SU-DHL-6 (cell line): ENCODE results near the gene LATS1.
"Not testable (repeated sequence)": the region's sequence is repeated elsewhere in the genome, so short reads cannot be mapped to it uniquely, and the experiment has no call there.

ENCODE experiments used
- H2AFZ ChIP-seq: fragments of 200-600 bp; sonication (generic); 2 replicates; pipeline ENCODE4 v1.6.1; 2014; ENCODE audit warnings: low read depth, mild to moderate bottlenecking, moderate library complexity, mixed read lengths, antibody characterized with exemption, low read length; ENCODE audit not compliant: severe bottlenecking
- H3F3A ChIP-seq: fragments of 200-600 bp; shearing (Covaris generic); 2 replicates; pipeline ENCODE4 v1.6.0; 2016; ENCODE audit warnings: antibody characterized with exemption, mild to moderate bottlenecking; ENCODE audit not compliant: insufficient read depth
- H3K27ac ChIP-seq: fragments of 200-600 bp; sonication (generic); 2 replicates; pipeline ENCODE4 v1.5.1; 2016; ENCODE audit warnings: low read depth, mild to moderate bottlenecking, low read length, moderate library complexity, mixed read lengths
- H3K27me3 ChIP-seq: fragments of 200-600 bp; sonication (generic), shearing (Covaris generic); 2 replicates; pipeline ENCODE4 v1.6.0; 2014; ENCODE audit warnings: mild to moderate bottlenecking, low read length
- H3K36me3 ChIP-seq: fragments of 200-600 bp; sonication (generic); 2 replicates; pipeline ENCODE4 v1.6.1; 2014; ENCODE audit warnings: mild to moderate bottlenecking, low read length, mixed read lengths
- H3K4me2 ChIP-seq: fragments of 300-600, 200-600 bp; shearing (Covaris generic), sonication (generic); 2 replicates; pipeline ENCODE4 v1.6.0; 2014; ENCODE audit warnings: low read length, low read depth, mild to moderate bottlenecking; ENCODE audit not compliant: poor library complexity, severe bottlenecking
- H3K4me3 ChIP-seq: fragments of 200-600 bp; sonication (generic); 2 replicates; pipeline ENCODE4 v1.5.1; 2014; ENCODE audit warnings: antibody characterized with exemption, low read length, mild to moderate bottlenecking, mixed read lengths; ENCODE audit not compliant: insufficient read depth, poor library complexity, severe bottlenecking
- H3K79me2 ChIP-seq: fragments of 200-600 bp; sonication (generic); 2 replicates; pipeline ENCODE4 v1.6.1; 2014; ENCODE audit warnings: mild to moderate bottlenecking, low read length, moderate library complexity; ENCODE audit not compliant: insufficient read depth
- H3K9ac ChIP-seq: fragments of 200-600 bp; sonication (generic); 2 replicates; pipeline ENCODE4 v1.7.0; 2014; ENCODE audit warnings: mild to moderate bottlenecking, low read length
- H3K9me2 ChIP-seq: fragments of 200-600 bp; sonication (generic); replicated peaks from 2 replicates; pipeline ENCODE4 v1.6.1; 2014; ENCODE audit warnings: low read length; ENCODE audit not compliant: insufficient read depth
- H3K9me3 ChIP-seq: fragments of 200-600 bp; sonication (generic); 2 replicates; pipeline ENCODE4 v1.6.1; 2014; ENCODE audit warnings: low read length, mixed read lengths; ENCODE audit not compliant: insufficient read depth
- H4K20me1 ChIP-seq: fragments of 200-600 bp; sonication (generic); 2 replicates; pipeline ENCODE4 v1.6.1; 2014; ENCODE audit warnings: low read depth, mild to moderate bottlenecking, antibody characterized with exemption, low read length, moderate library complexity, mixed read lengths
- CTCF ChIP-seq: fragments of 200-600 bp; sonication (generic); IDR thresholded peaks from one replicate; pipeline ENCODE4 v1.5.1; 2017; ENCODE audit warnings: antibody characterized with exemption, mild to moderate bottlenecking, low read length, moderate library complexity; ENCODE audit not compliant: insufficient read depth, poor library complexity, severe bottlenecking
- EZH2phosphoT487 ChIP-seq: fragments of 200-600 bp; sonication (generic), shearing (Covaris generic); conservative IDR thresholded peaks from 2 replicates; pipeline ENCODE4 v1.6.1; 2018; ENCODE audit warnings: mild to moderate bottlenecking, antibody characterized with exemption, low read length, moderate library complexity, mixed read lengths

Gene LATS1

GRCh38 chr6:149746147-149746946 is 28.4 kb upstream of the LATS1 start, which contains the start of gene NUP43:
NUP43 (minus strand) TSS chr6:149746529; CDS start chr6:149746495, 34 bp downstream.
- peaks cover 4% of the 10 kb centered on the region for H4K20me1 ChIP-seq
- H3K4me2 ChIP-seq, result peak within 1 kb of the TSS; percentile 78
- TF ChIP-seq EZH2phosphoT487 (no peak), CTCF (no peak)
- H2AFZ ChIP-seq, result peak within 1 kb of the TSS; percentile 92
- no peaks in the 10 kb centered on the region for H3K9me3 ChIP-seq
- peak within 1 kb of the TSS; percentile 53 for H3K27ac ChIP-seq
- H3K79me2 ChIP-seq, result peaks cover 43% of the 10 kb centered on the region
- no peaks in the 10 kb centered on the region for H3K27me3 ChIP-seq
- H3K9me2 ChIP-seq, result no peaks in the 10 kb centered on the region
- H3F3A ChIP-seq, result peaks cover 5% of the 10 kb centered on the region
- H3K4me3 ChIP-seq, result peak within 1 kb of the TSS; percentile 84
- H3K9ac ChIP-seq, result peak within 1 kb of the TSS; percentile 82
- H3K36me3 ChIP-seq, result peaks cover 6% of the 10 kb centered on the region; the same call in 1 of the 2 replicates

- Histone ChIP-seq H3K4me2 (peak overlapping the region; percentile 78), H3K4me3 (peak overlapping the region; percentile 84), H3K9ac (peak overlapping the region; percentile 82), H3K79me2 (peaks cover 32% of the 10 kb centered on the region)
- not testable (repeated sequence) for H3K9me3 ChIP-seq, H4K20me1 ChIP-seq, H3K36me3 ChIP-seq, H3F3A ChIP-seq, H3K27ac ChIP-seq, H3K9me2 ChIP-seq, H3K27me3 ChIP-seq, H2AFZ ChIP-seq
Measured at GRCh38 chr6:149745252-149745651, 27.4 kb upstream of the LATS1 start.

GRCh38 chr6:149734915-149735314 is 17.0 kb upstream of the LATS1 start:
- H2AFZ ChIP-seq, result no peak overlapping the region
- no peak overlapping the region for H3K4me2 ChIP-seq
- H3K27ac ChIP-seq, result no peak overlapping the region
- H3F3A ChIP-seq, result no peaks in the 10 kb centered on the region; the same call in 1 of the 2 replicates
- no peak overlapping the region for H3K4me3 ChIP-seq
- no peaks in the 10 kb centered on the region for H4K20me1 ChIP-seq
- peaks cover 20% of the 10 kb centered on the region; the same call in 1 of the 2 replicates for H3K36me3 ChIP-seq
- no peaks in the 10 kb centered on the region for H3K9me2 ChIP-seq
- no peak overlapping the region for H3K9ac ChIP-seq
- H3K27me3 ChIP-seq, result no peaks in the 10 kb centered on the region
- H3K79me2 ChIP-seq, result no peaks in the 10 kb centered on the region
- no peaks in the 10 kb centered on the region for H3K9me3 ChIP-seq
- TF ChIP-seq CTCF (no peak), EZH2phosphoT487 (no peak)

- no peak for TF ChIP-seq CTCF
- no peak for TF ChIP-seq EZH2phosphoT487
- Histone ChIP-seq H3K27ac (no peak overlapping the region), H3K27me3 (no peaks in the 10 kb centered on the region), H3K4me3 (no peak overlapping the region), H3K79me2 (no peaks in the 10 kb centered on the region), H3F3A (0 out of 2 replicates have a peak, but pooled peaks cover 4% of the 10 kb centered on the region), H3K4me2 (no peak overlapping the region), H4K20me1 (no peaks in the 10 kb centered on the region), H3K9me3 (no peaks in the 10 kb centered on the region), H2AFZ (no peak overlapping the region), H3K36me3 (peaks cover 25% of the 10 kb centered on the region; the same call in 1 of the 2 replicates), H3K9me2 (no peaks in the 10 kb centered on the region), H3K9ac (no peak overlapping the region)
Measured at GRCh38 chr6:149733089-149733720, 15.3 kb upstream of the LATS1 start.
